ENCODE results near the gene PNPLA7. TPM values are rescaled to one million over a fixed set of nuclear protein-coding genes. Genes with fewer than 3 reads are reported as not detected.

The PNPLA7 gene
- total RNA-seq, 1 experiment from 2014 or later: 0.77 TPM

DNA sequence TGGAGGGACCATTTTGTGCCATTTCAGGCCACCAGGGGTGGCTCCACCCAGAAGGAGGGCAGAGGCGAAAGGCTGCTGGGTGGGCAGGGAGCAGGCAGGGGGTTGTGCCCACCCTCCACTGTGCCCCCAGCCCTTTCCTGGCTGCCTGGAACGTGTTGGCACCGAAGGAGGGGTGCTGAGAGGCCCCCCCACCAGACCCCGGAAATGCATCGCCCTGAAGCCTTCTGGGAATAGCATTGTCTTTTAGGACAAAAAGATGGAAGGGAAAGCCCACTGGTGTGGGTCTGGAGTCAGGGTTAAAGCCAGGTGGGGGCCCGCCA, 121.9 kb downstream of the PNPLA7 start:
- H3K9ac ChIP-seq (ENCODE audit: low read length): no peak overlapping the region
- H3K4me2 ChIP-seq (ENCODE audit: low read length): no peak overlapping the region
- H3K27me3 ChIP-seq (ENCODE audit: low read length): no peaks in the 10 kb centered on the region
- H4K20me1 ChIP-seq (ENCODE audit: low read length): no peaks in the 10 kb centered on the region
- BruUV-seq (replicated peaks): no TSS peak
- H3F3A ChIP-seq (ENCODE audit: low read length, unreplicated experiment): no peaks in the 10 kb centered on the region
- no peaks in the 10 kb centered on the region for H3K9me2 ChIP-seq (replicated peaks; ENCODE audit: low read length)
- H3K4me3 ChIP-seq (ENCODE audit: low read length): no peak overlapping the region
- no peak overlapping the region for H2AFZ ChIP-seq (ENCODE audit: low read length)
- intact Hi-C loops (cut with micrococcal nuclease): no loop called here
- H3K79me2 ChIP-seq (ENCODE audit: low read length): no peaks in the 10 kb centered on the region
- H3K36me3 ChIP-seq (ENCODE audit: low read depth, low read length): no peaks in the 10 kb centered on the region
- DNase-seq: no peak
- POLR2A ChIA-PET (ENCODE audit: unreplicated experiment): no interaction called here
- CTCF ChIA-PET: no interaction called here
- ATAC-seq: no peak
- no peak overlapping the region for H3K27ac ChIP-seq (ENCODE audit: low read length)
- no peaks in the 10 kb centered on the region for H3K9me3 ChIP-seq (ENCODE audit: low read length)
- 0 out of 2 replicates have a peak, but pooled peaks cover 2% of the 10 kb centered on the region for H3K4me1 ChIP-seq (ENCODE audit: insufficient read depth, low read length)
- TF ChIP-seq, protein P1, sequence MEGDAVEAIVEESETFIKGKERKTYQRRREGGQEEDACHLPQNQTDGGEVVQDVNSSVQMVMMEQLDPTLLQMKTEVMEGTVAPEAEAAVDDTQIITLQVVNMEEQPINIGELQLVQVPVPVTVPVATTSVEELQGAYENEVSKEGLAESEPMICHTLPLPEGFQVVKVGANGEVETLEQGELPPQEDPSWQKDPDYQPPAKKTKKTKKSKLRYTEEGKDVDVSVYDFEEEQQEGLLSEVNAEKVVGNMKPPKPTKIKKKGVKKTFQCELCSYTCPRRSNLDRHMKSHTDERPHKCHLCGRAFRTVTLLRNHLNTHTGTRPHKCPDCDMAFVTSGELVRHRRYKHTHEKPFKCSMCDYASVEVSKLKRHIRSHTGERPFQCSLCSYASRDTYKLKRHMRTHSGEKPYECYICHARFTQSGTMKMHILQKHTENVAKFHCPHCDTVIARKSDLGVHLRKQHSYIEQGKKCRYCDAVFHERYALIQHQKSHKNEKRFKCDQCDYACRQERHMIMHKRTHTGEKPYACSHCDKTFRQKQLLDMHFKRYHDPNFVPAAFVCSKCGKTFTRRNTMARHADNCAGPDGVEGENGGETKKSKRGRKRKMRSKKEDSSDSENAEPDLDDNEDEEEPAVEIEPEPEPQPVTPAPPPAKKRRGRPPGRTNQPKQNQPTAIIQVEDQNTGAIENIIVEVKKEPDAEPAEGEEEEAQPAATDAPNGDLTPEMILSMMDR (conservative IDR thresholded peaks at IDR 0.05; ENCODE audit: low read depth, low read length): no peak
- no peak for TF ChIP-seq EZH2 (IDR thresholded peaks at IDR 0.05; ENCODE audit: low read length, unreplicated experiment)
- TF ChIP-seq EZH2phosphoT487 (IDR thresholded peaks at IDR 0.05; ENCODE audit: borderline replicate concordance, low read length): no peak

DNA sequence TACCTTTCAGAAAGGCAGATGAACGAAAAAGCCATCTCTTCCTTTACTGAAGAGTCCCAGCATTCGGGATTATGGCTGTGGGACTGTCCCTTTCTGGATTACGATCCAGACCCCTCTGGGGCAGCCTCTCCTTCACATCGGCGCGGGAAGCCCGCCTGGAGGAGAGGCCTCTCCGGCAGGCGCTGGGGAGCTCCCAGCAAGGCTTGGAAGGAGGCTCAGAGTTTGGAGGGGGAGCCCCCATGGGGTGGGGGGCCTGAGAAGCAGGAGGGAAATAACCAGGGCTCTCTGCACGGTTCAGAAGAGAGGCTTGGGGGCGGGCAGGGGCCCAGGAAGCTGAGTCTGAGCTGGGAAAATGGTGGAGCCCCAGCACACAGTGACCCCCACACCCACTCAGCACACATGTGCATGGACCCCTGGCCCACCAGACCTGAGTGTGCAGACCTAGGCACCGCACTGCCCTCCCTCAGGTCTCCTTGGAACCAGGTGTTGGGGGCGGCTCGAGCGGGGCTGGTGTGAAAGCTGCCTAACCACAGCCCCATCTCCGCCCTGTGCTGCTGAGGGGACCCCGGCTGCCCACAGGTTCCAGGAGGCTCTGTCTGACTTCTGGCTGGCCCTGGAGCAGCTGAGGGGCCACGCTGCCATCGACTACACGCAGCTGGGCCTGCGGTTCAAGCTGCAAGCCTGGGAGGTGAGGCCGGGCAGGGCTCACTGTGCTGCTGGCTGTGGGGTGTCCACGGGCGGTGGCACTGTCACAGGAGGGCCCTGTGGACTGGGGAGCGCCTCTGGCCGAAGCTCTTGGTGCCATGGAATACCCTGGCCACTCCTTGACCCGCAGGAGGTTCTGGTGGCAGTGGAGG, 122.5 kb downstream of the PNPLA7 start:
- DNase-seq (no peak), ATAC-seq (no peak)
- ChIA-PET POLR2A (ENCODE audit: unreplicated experiment) (no interaction called here), CTCF (no interaction called here)
- Histone ChIP-seq H3K79me2 (ENCODE audit: low read length) (no peaks in the 10 kb centered on the region), H3K4me2 (ENCODE audit: low read length) (no peak overlapping the region), H3K27me3 (ENCODE audit: low read length) (no peaks in the 10 kb centered on the region), H3K9me3 (ENCODE audit: low read length) (no peaks in the 10 kb centered on the region), H3K9ac (ENCODE audit: low read length) (no peak overlapping the region), H3F3A (ENCODE audit: low read length, unreplicated experiment) (no peaks in the 10 kb centered on the region), H3K27ac (ENCODE audit: low read length) (no peak overlapping the region), H3K4me3 (ENCODE audit: low read length) (no peak overlapping the region), H3K36me3 (ENCODE audit: low read depth, low read length) (no peaks in the 10 kb centered on the region), H2AFZ (ENCODE audit: low read length) (no peak overlapping the region), H4K20me1 (ENCODE audit: low read length) (no peaks in the 10 kb centered on the region), H3K4me1 (ENCODE audit: insufficient read depth, low read length) (0 out of 2 replicates have a peak, but pooled peaks cover 2% of the 10 kb centered on the region), H3K9me2 (replicated peaks; ENCODE audit: low read length) (no peaks in the 10 kb centered on the region)
- intact Hi-C loops (cut with micrococcal nuclease): no loop called here
- TF ChIP-seq EZH2 (IDR thresholded peaks at IDR 0.05; ENCODE audit: low read length, unreplicated experiment) (no peak), EZH2phosphoT487 (IDR thresholded peaks at IDR 0.05; ENCODE audit: borderline replicate concordance, low read length) (no peak)
- TF ChIP-seq, protein P1 (conservative IDR thresholded peaks at IDR 0.05; ENCODE audit: low read depth, low read length): no peak
- BruUV-seq (replicated peaks): no TSS peak

- H3K4me2 ChIP-seq (ENCODE audit: low read length): no peak overlapping the region
- H4K20me1 ChIP-seq (ENCODE audit: low read length): no peaks in the 10 kb centered on the region
- no peak overlapping the region for H3K27ac ChIP-seq (ENCODE audit: low read length)
- intact Hi-C loops (cut with micrococcal nuclease): no loop called here
- H3K9me3 ChIP-seq (ENCODE audit: low read length): no peaks in the 10 kb centered on the region
- no peak overlapping the region for H3K9ac ChIP-seq (ENCODE audit: low read length)
- no peak overlapping the region for H2AFZ ChIP-seq (ENCODE audit: low read length)
- H3K4me1 ChIP-seq (ENCODE audit: insufficient read depth, low read length): 0 out of 2 replicates have a peak, but pooled peaks cover 11% of the 10 kb centered on the region
- ChIA-PET POLR2A (ENCODE audit: unreplicated experiment) (no interaction called here), CTCF (no interaction called here)
- no peaks in the 10 kb centered on the region for H3K27me3 ChIP-seq (ENCODE audit: low read length)
- no peaks in the 10 kb centered on the region for H3F3A ChIP-seq (ENCODE audit: low read length, unreplicated experiment)
- BruUV-seq (replicated peaks): no TSS peak
- H3K36me3 ChIP-seq (ENCODE audit: low read depth, low read length): no peaks in the 10 kb centered on the region
- H3K9me2 ChIP-seq (replicated peaks; ENCODE audit: low read length): no peaks in the 10 kb centered on the region
- no peak for TF ChIP-seq EZH2 (IDR thresholded peaks at IDR 0.05; ENCODE audit: low read length, unreplicated experiment)
- TF ChIP-seq, protein P1 (conservative IDR thresholded peaks at IDR 0.05; ENCODE audit: low read depth, low read length): no peak
- TF ChIP-seq EZH2phosphoT487 (IDR thresholded peaks at IDR 0.05; ENCODE audit: borderline replicate concordance, low read length): no peak
- peaks cover 15% of the 10 kb centered on the region for H3K79me2 ChIP-seq (ENCODE audit: low read length)
- no peak for ATAC-seq
- H3K4me3 ChIP-seq (ENCODE audit: low read length): no peak overlapping the region
- DNase-seq: no peak
Measured at GRCh38 chr9:137426018-137426681, 124.1 kb downstream of the PNPLA7 start.
